T-cell (primary cell): Measurements from ENCODE around the gene CCDC126. TPM values are rescaled to one million over a fixed set of nuclear protein-coding genes. Genes with fewer than 3 reads are reported as not detected.
"Not testable (repeated sequence)": the region's sequence is repeated elsewhere in the genome, so short reads cannot be mapped to it uniquely, and the experiment has no call there.

Source experiments
- ATAC-seq, 4 experiments: fragments of 200-7000 bp in 3 of 4; fragments of 150-1000 bp in 1 of 4; cut with Tn5 transposase; replicated peaks in 1 of 4; 1 replicate in 3 of 4; 2 replicates in 1 of 4; pipeline ENCODE4 v1.10.0; 2021; ENCODE audit warnings: moderate library complexity in 3 of 4, mild to moderate bottlenecking in 2 of 4, moderate number of reproducible peaks in 1 of 4
- CTCF ChIA-PET, 2 donors: fragments of 300-600 bp; sonication (Branson Sonifier 250); formaldehyde crosslinking; loops; one replicate each; lab custom pipeline; 2022; ENCODE audit warnings: antibody characterized with exemption in 2 of 2; lab: Charles Lee
- POLR2A ChIA-PET, 2 donors: fragments of 300-600 bp; sonication (Branson Sonifier 250); formaldehyde crosslinking; loops; one replicate each; lab custom pipeline; 2022; ENCODE audit warnings: antibody characterized with exemption in 2 of 2; lab: Charles Lee
- DNase-seq, 35 experiments: peaks; one replicate each; pipeline versions ENCODE4 v3.0.0 to v3.0.0-alpha.2; 2013 to 2023
- H3K27ac ChIP-seq: one replicate; pipeline ENCODE4 v1.5.1; 2013; ENCODE audit warnings: low read length
- H3K27me3 ChIP-seq, 2 experiments: replicated peaks in 1 of 2; 1 replicate in 1 of 2; 2 replicates in 1 of 2; pipeline versions ENCODE4 v1.6.1 to v1.7.0; 2013; ENCODE audit warnings: low read length in 1 of 2, mixed read lengths in 1 of 2; ENCODE audit not compliant: control insufficient read depth in 2 of 2, insufficient read depth in 2 of 2; ENCODE audit errors: extremely low read depth in 1 of 2
- H3K36me3 ChIP-seq, 2 donors: 1 replicate in 1 of 2; 2 replicates in 1 of 2; pipeline versions ENCODE4 v1.6.1 to v1.7.0; 2013; ENCODE audit warnings: low read length in 1 of 2; ENCODE audit not compliant: control insufficient read depth in 2 of 2, insufficient read depth in 1 of 2; ENCODE audit errors: extremely low read depth in 1 of 2
- H3K4me1 ChIP-seq, 2 experiments: 1 replicate in 1 of 2; 2 replicates in 1 of 2; pipeline versions ENCODE4 v1.6.1 to v1.7.0; 2013; ENCODE audit warnings: low read length in 2 of 2, mixed read lengths in 1 of 2; ENCODE audit not compliant: insufficient read depth in 2 of 2, control insufficient read depth in 1 of 2; ENCODE audit errors: extremely low read depth in 1 of 2
- H3K4me3 ChIP-seq, 2 donors: 1 replicate in 1 of 2; 2 replicates in 1 of 2; pipeline versions ENCODE4 v1.5.1 to v1.7.0; 2013; ENCODE audit warnings: mild to moderate bottlenecking in 2 of 2, low read length in 1 of 2, moderate library complexity in 1 of 2; ENCODE audit not compliant: control insufficient read depth in 1 of 2; ENCODE audit errors: extremely low read depth in 1 of 2
- H3K9me3 ChIP-seq: 2 replicates; pipeline ENCODE4 v1.7.0; 2013
- H3K27ac Mint-ChIP-seq, 2 donors: one replicate each; pipeline ENCODE4 v1.8.0; 2020 to 2021; ENCODE audit warnings: mild to moderate bottlenecking in 2 of 2, mixed read lengths in 2 of 2
- H3K27me3 Mint-ChIP-seq, 2 donors: one replicate each; pipeline ENCODE4 v1.8.0; 2021 to 2022; ENCODE audit warnings: mixed read lengths in 2 of 2
- H3K36me3 Mint-ChIP-seq: one replicate; pipeline ENCODE4 v1.8.0; 2021; ENCODE audit warnings: mixed read lengths
- H3K4me1 Mint-ChIP-seq, 3 donors: one replicate each; pipeline ENCODE4 v1.8.0; 2020 to 2022; ENCODE audit warnings: mixed read lengths in 3 of 3, mild to moderate bottlenecking in 1 of 3
- H3K4me3 Mint-ChIP-seq, 3 donors: one replicate each; pipeline ENCODE4 v1.8.0; 2020 to 2022; ENCODE audit warnings: mild to moderate bottlenecking in 3 of 3, mixed read lengths in 3 of 3, moderate library complexity in 3 of 3
- H3K9me3 Mint-ChIP-seq, 3 donors: one replicate each; pipeline ENCODE4 v1.8.0; 2020 to 2022; ENCODE audit warnings: mixed read lengths in 3 of 3
- WGBS: methylation state at CpG from one replicate; pipeline ENCODE4 v1.1.5; 2013; ENCODE audit warnings: missing lambda C conversion rate; ENCODE audit not compliant: insufficient coverage; 5-methylcytosine and 5-hydroxymethylcytosine counted together
- total RNA-seq, 35 experiments: library from RNA in 6 of 35; stranded (reverse) in 6 of 35; fragments of 120-200 nt in 1 of 35; gene quantifications; one replicate each; pipeline versions ENCODE4 v1.2.1 to v1.2.4 and lab custom pipeline; 2013 to 2026

The CCDC126 gene
- total RNA-seq, 5 donors from 2014 or later (not counting 1 experiment from before 2014, with no cell fraction given) = 10.4 to 15.6 (median 11.1) TPM

- 5% methylated on average over 28 of the region's 42 CpGs for WGBS
- CTCF ChIA-PET = interaction anchor here (0.5 to 1.7 kb wide), 4 partner anchors 10 to 1006 kb away, joined by 3 to 6 read pairs (median 4); partner anchors contain the start of gene CCDC126 (in 1 of the 2)
- peak overlapping the region; percentile 81 to 88 for H3K4me3 ChIP-seq
- H3K9me3 ChIP-seq = no peaks in the 10 kb centered on the region
- peak in 32 of 35 experiments; percentile 3 to 48 (median 26) for DNase-seq
- H3K27ac Mint-ChIP-seq = peak overlapping the region; percentile 25 to 64
- H3K9me3 Mint-ChIP-seq = no peaks in the 10 kb centered on the region
- ATAC-seq = peak; percentile 31 to 50 (median 36)
- no peaks in the 10 kb centered on the region for H3K36me3 ChIP-seq
- H3K4me3 Mint-ChIP-seq = peak overlapping the region; percentile 85 to 92 (median 91)
- H3K27me3 ChIP-seq = no peaks in the 10 kb centered on the region
- no peak overlapping the region for H3K27ac ChIP-seq
- H3K27me3 Mint-ChIP-seq = no peaks in the 10 kb centered on the region
- POLR2A ChIA-PET = no interaction called here
- H3K4me1 ChIP-seq = peaks cover 3 to 15% of the 10 kb centered on the region in 2 experiments
- no peaks in the 10 kb centered on the region for H3K36me3 Mint-ChIP-seq
- peaks cover 5 to 16% (median 16%) of the 10 kb centered on the region in 3 donors for H3K4me1 Mint-ChIP-seq
Observed at GRCh38 chr7:23680414-23681405, 83.5 kb downstream of the CCDC126 start.

GRCh38 chr7:23684041-23684440 is 86.9 kb downstream of the CCDC126 start:
- H3K9me3 Mint-ChIP-seq, H3K4me3 ChIP-seq, H3K27ac Mint-ChIP-seq, H3K36me3 Mint-ChIP-seq, H3K27me3 Mint-ChIP-seq, H3K27ac ChIP-seq, DNase-seq, ATAC-seq, H3K27me3 ChIP-seq, H3K4me3 Mint-ChIP-seq, H3K36me3 ChIP-seq, POLR2A ChIA-PET, H3K9me3 ChIP-seq: not testable (repeated sequence)
- peaks cover 5 to 16% (median 16%) of the 10 kb centered on the region in 3 donors for H3K4me1 Mint-ChIP-seq
- H3K4me1 ChIP-seq = peaks cover 3 to 15% of the 10 kb centered on the region in 2 experiments
- 40% methylated on average over 1 of the region's 6 CpGs for WGBS
- CTCF ChIA-PET = interaction anchor here (0.8 to 1.4 kb wide), 3 partner anchors 15 to 980 kb away, joined by 3 to 4 read pairs (median 3); no protein-coding TSS in a partner anchor

- Histone ChIP-seq H3K27ac (no peak overlapping the region), H3K36me3 (no peaks in the 10 kb centered on the region), H3K27me3 (no peaks in the 10 kb centered on the region), H3K4me1 (peaks cover 0 to 8% of the 10 kb centered on the region in 2 experiments), H3K9me3 (no peaks in the 10 kb centered on the region), H3K4me3 (no peak overlapping the region)
- WGBS = 100% methylated on average over 2 of the region's 3 CpGs
- ChIA-PET POLR2A (no interaction called here), CTCF (interaction anchor here in 1 of 2 donors (1.1 kb wide), 1 partner anchor 42 kb away, joined by 4 read pairs; no protein-coding TSS in a partner anchor)
- DNase-seq = no peak
- no peaks in the 10 kb centered on the region for H3K9me3 Mint-ChIP-seq
- no peaks in the 10 kb centered on the region for H3K27me3 Mint-ChIP-seq
- no peak overlapping the region for H3K27ac Mint-ChIP-seq
- no peak overlapping the region for H3K4me3 Mint-ChIP-seq
- ATAC-seq = no peak
- H3K4me1 Mint-ChIP-seq = peaks cover 0 to 9% (median 7%) of the 10 kb centered on the region in 3 donors
- peaks cover 8% of the 10 kb centered on the region for H3K36me3 Mint-ChIP-seq
Observed at GRCh38 chr7:23685731-23686130, 88.5 kb downstream of the CCDC126 start.

- H3K36me3 Mint-ChIP-seq = peaks cover 14% of the 10 kb centered on the region
- H3K4me3 ChIP-seq = no peak overlapping the region
- no peak for DNase-seq
- H3K4me1 ChIP-seq = no peaks in the 10 kb centered on the region
- no peak for ATAC-seq
- WGBS = no CpG with 5 or more reads among the region's 2 CpGs
- H3K4me3 Mint-ChIP-seq = no peak overlapping the region
- peaks cover 0 to 6% of the 10 kb centered on the region in 2 donors for H3K36me3 ChIP-seq
- ChIA-PET CTCF (interaction anchor here in 1 of 2 donors (0.7 kb wide), 1 partner anchor 251 kb away, joined by 9 read pairs; no protein-coding TSS in a partner anchor), POLR2A (interaction anchor here in 1 of 2 donors (0.7 kb wide), 2 partner anchors 11 to 847 kb away, joined by 4 to 6 read pairs; no protein-coding TSS in a partner anchor)
- H3K9me3 Mint-ChIP-seq = no peaks in the 10 kb centered on the region
- H3K4me1 Mint-ChIP-seq = peaks cover 0 to 2% (median 0%) of the 10 kb centered on the region in 3 donors
- no peak overlapping the region for H3K27ac ChIP-seq
- no peak overlapping the region for H3K27ac Mint-ChIP-seq
- no peaks in the 10 kb centered on the region for H3K27me3 Mint-ChIP-seq
- no peaks in the 10 kb centered on the region for H3K27me3 ChIP-seq
- no peaks in the 10 kb centered on the region for H3K9me3 ChIP-seq
Observed at GRCh38 chr7:23687011-23687410, 89.8 kb downstream of the CCDC126 start.

- H3K27me3 Mint-ChIP-seq = no peaks in the 10 kb centered on the region
- no peaks in the 10 kb centered on the region for H3K9me3 ChIP-seq
- H3K27me3 ChIP-seq = no peaks in the 10 kb centered on the region
- H3K4me1 Mint-ChIP-seq = no peaks in the 10 kb centered on the region
- H3K4me3 Mint-ChIP-seq = no peak overlapping the region
- H3K36me3 ChIP-seq = peaks cover 0 to 6% of the 10 kb centered on the region in 2 donors
- ChIA-PET CTCF (no interaction called here), POLR2A (no interaction called here)
- no peaks in the 10 kb centered on the region for H3K9me3 Mint-ChIP-seq
- H3K36me3 Mint-ChIP-seq = peaks cover 27% of the 10 kb centered on the region
- H3K4me1 ChIP-seq = no peaks in the 10 kb centered on the region
- no peak for DNase-seq
- no peak overlapping the region for H3K27ac Mint-ChIP-seq
- no peak overlapping the region for H3K27ac ChIP-seq
- no CpG with 5 or more reads among the region's 4 CpGs for WGBS
- ATAC-seq = no peak
- H3K4me3 ChIP-seq = no peak overlapping the region
Observed at GRCh38 chr7:23689165-23689564, 92.0 kb downstream of the CCDC126 start.

GRCh38 chr7:23691320-23691719 is 94.1 kb downstream of the CCDC126 start:
- DNase-seq (no peak), ATAC-seq (no peak)
- peaks cover 0 to 6% of the 10 kb centered on the region in 2 donors for H3K36me3 ChIP-seq
- Mint-ChIP-seq H3K4me1 (no peaks in the 10 kb centered on the region), H3K36me3 (peaks cover 32% of the 10 kb centered on the region), H3K4me3 (no peak overlapping the region), H3K27me3 (no peaks in the 10 kb centered on the region), H3K27ac (no peak overlapping the region), H3K9me3 (no peaks in the 10 kb centered on the region)
- H3K27ac ChIP-seq = no peak overlapping the region
- no peaks in the 10 kb centered on the region for H3K4me1 ChIP-seq
- no peaks in the 10 kb centered on the region for H3K27me3 ChIP-seq
- ChIA-PET POLR2A (no interaction called here), CTCF (interaction anchor here (0.5 to 0.6 kb wide), 2 partner anchors 235 to 1395 kb away, joined by 3 to 6 read pairs; no protein-coding TSS in a partner anchor)
- H3K4me3 ChIP-seq = no peak overlapping the region
- WGBS = 100% methylated on average over 2 of the region's 4 CpGs
- H3K9me3 ChIP-seq = no peaks in the 10 kb centered on the region
